Activated CD4-positive, alpha-beta memory T cell treated with anti-CD3 and anti-CD28 coated beads for 36 hours (primary cell): ENCODE data around the gene NME9. TPM values are rescaled to one million over a fixed set of nuclear protein-coding genes. Genes with fewer than 3 reads are reported as not detected.

Source experiments
- CTCF ChIA-PET: fragments of 350-600 bp; sonication (Branson Sonifier 250); formaldehyde crosslinking; loops from one replicate; lab custom pipeline; 2021; ENCODE audit warnings: antibody characterized with exemption, inconsistent platforms; lab: Charles Lee
- POLR2A ChIA-PET: fragments of 350-600 bp; sonication (Branson Sonifier 250); formaldehyde crosslinking; loops from one replicate; lab custom pipeline; 2021; ENCODE audit warnings: antibody characterized with exemption; lab: Charles Lee
- DNase-seq: peaks from one replicate; pipeline ENCODE4 v3.0.0-alpha.2; 2020
- H3K27ac Mint-ChIP-seq: one replicate; pipeline ENCODE4 v1.8.0; 2021; ENCODE audit warnings: mixed read lengths
- H3K27me3 Mint-ChIP-seq: one replicate; pipeline ENCODE4 v1.8.0; 2021; ENCODE audit warnings: mixed read lengths
- H3K36me3 Mint-ChIP-seq: one replicate; pipeline ENCODE4 v1.8.0; 2021; ENCODE audit warnings: mixed read lengths
- H3K4me1 Mint-ChIP-seq: one replicate; pipeline ENCODE4 v1.8.0; 2021; ENCODE audit warnings: low read depth, mixed read lengths
- H3K4me3 Mint-ChIP-seq: one replicate; pipeline ENCODE4 v1.8.0; 2021; ENCODE audit warnings: mild to moderate bottlenecking, mixed read lengths
- H3K9me3 Mint-ChIP-seq: one replicate; pipeline ENCODE4 v1.8.0; 2021; ENCODE audit warnings: mixed read lengths
- intact Hi-C: fragments of 100-400 bp; cut with micrococcal nuclease; formaldehyde crosslinking; loops from one replicate; pipeline ENCODE4 v1.15.1; 2023
- total RNA-seq, 2 experiments: library from RNA; stranded (reverse); gene quantifications; one replicate each; pipeline ENCODE4 v1.2.3, GENCODE V29; 2021

The NME9 gene
- total RNA-seq, 2 experiments from 2014 or later = 0.58 to 0.90 TPM

DNA sequence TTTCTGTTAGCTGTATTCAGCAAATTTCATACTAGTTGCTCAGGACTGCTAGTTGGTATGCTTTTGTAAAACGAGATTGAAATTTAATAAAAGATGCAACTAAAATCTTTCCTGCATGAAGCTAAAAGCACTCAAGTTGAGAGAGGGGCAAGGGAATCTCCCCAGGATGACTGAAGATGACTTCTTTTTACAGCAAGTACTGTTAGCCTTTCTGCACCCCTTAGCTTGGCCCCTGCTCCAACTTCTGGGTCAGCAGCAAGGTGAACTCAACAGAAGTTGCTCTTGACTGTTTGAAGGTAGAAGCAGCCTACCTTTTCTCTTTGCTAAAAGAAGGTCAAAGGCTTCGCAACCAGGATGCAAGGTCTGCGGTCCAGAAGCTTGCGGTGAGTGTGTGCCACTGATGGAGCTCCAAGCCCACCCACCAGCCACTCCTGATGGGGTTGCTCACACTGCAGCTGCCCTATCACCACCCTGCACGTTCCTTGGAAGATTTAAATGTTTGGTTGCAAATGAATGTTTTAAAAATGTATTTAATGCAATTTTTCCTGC lies 32.5 kb downstream of the NME9 start:
- ChIA-PET CTCF (interaction anchor here (1.3 kb wide), 1 partner anchor 31 kb away, joined by 6 read pairs; no protein-coding TSS in a partner anchor), POLR2A (interaction anchor here (1.4 to 1.5 kb wide), 2 partner anchors 31 to 110 kb away, joined by 6 to 8 read pairs; partner anchors contain the start of gene ARMC8)
- peaks cover 33% of the 10 kb centered on the region for H3K4me1 Mint-ChIP-seq
- no peaks in the 10 kb centered on the region for H3K27me3 Mint-ChIP-seq
- peak overlapping the region; percentile 31 for H3K4me3 Mint-ChIP-seq
- no peaks in the 10 kb centered on the region for H3K9me3 Mint-ChIP-seq
- H3K36me3 Mint-ChIP-seq = peaks cover 30% of the 10 kb centered on the region
- peak overlapping the region; percentile 83 for H3K27ac Mint-ChIP-seq
- intact Hi-C loops = loop anchor here (1.0 to 2.0 kb wide), 3 partner anchors 32 to 78 kb away; partner anchors contain the start of gene NME9
- peak; percentile 55 for DNase-seq

- H3K36me3 Mint-ChIP-seq = peaks cover 32% of the 10 kb centered on the region
- peak; percentile 67 for DNase-seq
These were observed 33.0 kb downstream of the NME9 start for GRCh38 chr3:138296639-138297038.

GRCh38 chr3:138289701-138290100 lies 40.0 kb downstream of the NME9 start:
- POLR2A ChIA-PET = no interaction called here
- intact Hi-C loops = loop anchor here (2.0 to 5.0 kb wide), 2 partner anchors 39 to 107 kb away; partner anchors contain the start of gene NME9
- Mint-ChIP-seq H3K27ac (peak overlapping the region; percentile 53), H3K4me3 (no peak overlapping the region), H3K36me3 (peaks cover 37% of the 10 kb centered on the region), H3K9me3 (peaks cover 2% of the 10 kb centered on the region), H3K4me1 (peaks cover 16% of the 10 kb centered on the region), H3K27me3 (no peaks in the 10 kb centered on the region)
- CTCF ChIA-PET = interaction anchor here (0.8 kb wide), 1 partner anchor 127 kb away, joined by 3 read pairs; no protein-coding TSS in a partner anchor
- peak; percentile 49 for DNase-seq

More at GRCh38 chr3:138296639-138297038, 33.0 kb downstream of the NME9 start:
- CTCF ChIA-PET = interaction anchor here (1.3 kb wide), 1 partner anchor 32 kb away, joined by 6 read pairs; no protein-coding TSS in a partner anchor
- peaks cover 33% of the 10 kb centered on the region for H3K4me1 Mint-ChIP-seq
- peak overlapping the region; percentile 31 for H3K4me3 Mint-ChIP-seq
- no peaks in the 10 kb centered on the region for H3K27me3 Mint-ChIP-seq
- POLR2A ChIA-PET = interaction anchor here (1.4 to 1.5 kb wide), 3 partner anchors 13 to 110 kb away, joined by 3 to 8 read pairs (median 6); partner anchors contain the start of gene ARMC8
- H3K27ac Mint-ChIP-seq = peak overlapping the region; percentile 83
- H3K9me3 Mint-ChIP-seq = no peaks in the 10 kb centered on the region
- intact Hi-C loops = loop anchor here (1.0 to 2.0 kb wide), 3 partner anchors 33 to 78 kb away; partner anchors contain the start of gene NME9

- intact Hi-C loops = loop anchor here (2.0 to 5.0 kb wide), 2 partner anchors 40 to 107 kb away; partner anchors contain the start of gene NME9
- ChIA-PET CTCF (interaction anchor here (0.8 kb wide), 1 partner anchor 128 kb away, joined by 3 read pairs; no protein-coding TSS in a partner anchor), POLR2A (no interaction called here)
- Mint-ChIP-seq H3K36me3 (peaks cover 34% of the 10 kb centered on the region), H3K27ac (peak overlapping the region; percentile 53), H3K27me3 (no peaks in the 10 kb centered on the region), H3K9me3 (peaks cover 2% of the 10 kb centered on the region), H3K4me3 (no peak overlapping the region), H3K4me1 (peaks cover 16% of the 10 kb centered on the region)
- DNase-seq = no peak
These were observed 40.4 kb downstream of the NME9 start for GRCh38 chr3:138289260-138289659.

DNA sequence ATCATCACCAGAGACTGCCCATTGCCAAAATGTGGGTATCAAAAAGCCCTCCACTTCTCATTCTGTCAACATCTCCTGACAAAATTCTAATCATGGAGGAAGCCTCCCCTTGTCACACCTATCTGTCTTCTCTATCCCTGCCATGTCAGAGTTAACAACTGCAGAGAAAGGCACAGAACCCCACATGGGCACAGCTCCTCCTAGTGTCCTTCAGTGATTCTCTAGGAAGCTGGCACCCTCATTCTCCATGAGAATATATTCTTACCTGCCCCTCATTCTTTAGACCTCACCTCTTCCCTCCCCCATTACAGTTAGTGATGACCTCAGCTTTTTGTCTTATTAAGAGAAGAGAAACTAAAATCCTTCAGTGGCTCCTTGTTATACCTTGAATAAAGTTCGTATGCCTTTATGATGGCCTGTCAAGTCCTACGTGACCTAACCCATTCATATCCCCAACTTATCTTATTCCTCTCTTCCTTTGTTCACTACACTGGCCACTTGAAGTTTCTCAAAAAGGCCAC lies 44.6 kb downstream of the NME9 start:
- ChIA-PET POLR2A (no interaction called here), CTCF (interaction anchor here (1.0 kb wide), 1 partner anchor 104 kb away, joined by 3 read pairs; no protein-coding TSS in a partner anchor)
- DNase-seq = no peak
- peaks cover 14% of the 10 kb centered on the region for H3K4me1 Mint-ChIP-seq
- H3K9me3 Mint-ChIP-seq = peaks cover 2% of the 10 kb centered on the region
- no peak overlapping the region for H3K4me3 Mint-ChIP-seq
- H3K27ac Mint-ChIP-seq = no peak overlapping the region
- H3K27me3 Mint-ChIP-seq = no peaks in the 10 kb centered on the region
- intact Hi-C loops = loop anchor here (5.0 kb wide), 1 partner anchor 103 kb away; no protein-coding TSS in a partner anchor
- peaks cover 21% of the 10 kb centered on the region for H3K36me3 Mint-ChIP-seq

GRCh38 chr3:138284079-138284478 lies 45.6 kb downstream of the NME9 start:
- no peaks in the 10 kb centered on the region for H3K9me3 Mint-ChIP-seq
- peaks cover 4% of the 10 kb centered on the region for H3K4me1 Mint-ChIP-seq
- H3K4me3 Mint-ChIP-seq = no peak overlapping the region
- CTCF ChIA-PET = no interaction called here
- intact Hi-C loops = no loop called here
- no peak overlapping the region for H3K27ac Mint-ChIP-seq
- H3K36me3 Mint-ChIP-seq = peaks cover 13% of the 10 kb centered on the region
- POLR2A ChIA-PET = interaction anchor here (1.2 kb wide), 1 partner anchor 12 kb away, joined by 3 read pairs; no protein-coding TSS in a partner anchor
- H3K27me3 Mint-ChIP-seq = no peaks in the 10 kb centered on the region
- DNase-seq = no peak

GRCh38 chr3:138282836-138283235 lies 46.8 kb downstream of the NME9 start:
- H3K27ac Mint-ChIP-seq = no peak overlapping the region
- intact Hi-C loops = no loop called here
- no peaks in the 10 kb centered on the region for H3K27me3 Mint-ChIP-seq
- no peak for DNase-seq
- H3K4me3 Mint-ChIP-seq = no peak overlapping the region
- H3K36me3 Mint-ChIP-seq = peaks cover 5% of the 10 kb centered on the region
- H3K9me3 Mint-ChIP-seq = no peaks in the 10 kb centered on the region
- POLR2A ChIA-PET = interaction anchor here (1.2 kb wide), 1 partner anchor 13 kb away, joined by 3 read pairs; no protein-coding TSS in a partner anchor
- CTCF ChIA-PET = interaction anchor here (0.6 kb wide), 1 partner anchor 313 kb away, joined by 3 read pairs; no protein-coding TSS in a partner anchor
- H3K4me1 Mint-ChIP-seq = no peaks in the 10 kb centered on the region

DNA sequence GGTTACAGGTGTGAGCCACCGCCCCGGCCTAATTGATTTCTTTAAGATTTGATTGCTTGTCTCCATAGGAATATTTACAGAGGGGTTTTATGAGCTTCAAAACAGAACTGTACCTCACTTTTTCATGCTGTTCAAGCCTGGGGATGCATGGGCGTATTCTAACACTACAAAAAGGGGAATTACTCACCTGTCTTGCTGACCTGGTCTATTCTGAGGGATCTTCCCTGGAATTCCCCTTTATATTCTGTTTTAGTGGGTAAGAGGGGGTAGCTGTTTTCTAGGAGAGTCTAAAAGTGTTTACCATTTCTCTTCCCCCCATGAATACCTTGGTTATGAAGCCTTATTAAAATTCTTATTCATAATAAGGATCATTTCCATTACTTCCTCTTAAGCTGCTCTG lies 48.1 kb downstream of the NME9 start:
- Mint-ChIP-seq H3K4me1 (no peaks in the 10 kb centered on the region), H3K36me3 (peaks cover 8% of the 10 kb centered on the region), H3K27me3 (no peaks in the 10 kb centered on the region), H3K9me3 (no peaks in the 10 kb centered on the region), H3K4me3 (no peak overlapping the region), H3K27ac (no peak overlapping the region)
- ChIA-PET POLR2A (no interaction called here), CTCF (interaction anchor here (0.6 kb wide), 1 partner anchor 51 kb away, joined by 3 read pairs; no protein-coding TSS in a partner anchor)
- DNase-seq = no peak
- intact Hi-C loops = no loop called here

GRCh38 chr3:138271189-138271794 lies 58.4 kb downstream of the NME9 start:
- Mint-ChIP-seq H3K4me1 (peaks cover 6% of the 10 kb centered on the region), H3K36me3 (peaks cover 36% of the 10 kb centered on the region), H3K27me3 (no peaks in the 10 kb centered on the region), H3K27ac (no peak overlapping the region), H3K4me3 (no peak overlapping the region), H3K9me3 (no peaks in the 10 kb centered on the region)
- DNase-seq = no peak
- CTCF ChIA-PET = interaction anchor here (0.6 to 1.9 kb wide), 3 partner anchors 78 to 90 kb away, joined by 3 to 6 read pairs (median 3); no protein-coding TSS in a partner anchor
- POLR2A ChIA-PET = no interaction called here
- intact Hi-C loops = no loop called here

DNA sequence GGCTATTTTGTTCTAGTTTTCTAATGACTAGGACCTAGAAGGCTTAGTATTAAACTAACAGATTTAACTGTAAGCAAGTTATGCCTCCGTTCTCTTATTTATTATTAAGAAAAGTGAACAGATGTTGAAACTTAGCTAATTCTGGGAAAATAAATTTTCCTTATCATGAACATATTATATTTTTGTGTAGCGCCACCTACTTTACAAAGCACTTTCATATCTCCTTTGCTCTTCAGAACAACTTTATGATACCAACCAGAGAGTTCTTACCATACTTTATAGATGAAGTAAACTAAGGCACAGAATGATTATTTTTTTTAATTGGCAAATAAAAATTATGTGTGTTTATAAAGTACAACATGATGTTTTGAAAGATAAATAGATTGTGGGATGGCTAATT lies 59.4 kb downstream of the NME9 start:
- ChIA-PET CTCF (interaction anchor here (1.6 to 1.9 kb wide), 2 partner anchors 59 to 89 kb away, joined by 3 to 6 read pairs; partner anchors contain the start of gene NME9), POLR2A (no interaction called here)
- Mint-ChIP-seq H3K36me3 (peaks cover 31% of the 10 kb centered on the region), H3K4me1 (peaks cover 6% of the 10 kb centered on the region), H3K4me3 (no peak overlapping the region), H3K27ac (no peak overlapping the region), H3K9me3 (no peaks in the 10 kb centered on the region), H3K27me3 (no peaks in the 10 kb centered on the region)
- no peak for DNase-seq
- intact Hi-C loops = no loop called here

- no peak for DNase-seq
- no peak overlapping the region for H3K4me3 Mint-ChIP-seq
- peaks cover 6% of the 10 kb centered on the region for H3K4me1 Mint-ChIP-seq
- intact Hi-C loops = no loop called here
- H3K27ac Mint-ChIP-seq = no peak overlapping the region
- peaks cover 11% of the 10 kb centered on the region for H3K36me3 Mint-ChIP-seq
- CTCF ChIA-PET = no interaction called here
- no peaks in the 10 kb centered on the region for H3K9me3 Mint-ChIP-seq
- POLR2A ChIA-PET = no interaction called here
- H3K27me3 Mint-ChIP-seq = no peaks in the 10 kb centered on the region
These were observed 62.6 kb downstream of the NME9 start for GRCh38 chr3:138267083-138267482.
